Mucosa of descending colon (tissue), 3 donors: ENCODE measurements around the gene PLEKHG4B. TPM values are rescaled to one million over a fixed set of nuclear protein-coding genes. Genes with fewer than 3 reads are reported as not detected.
"Not testable (repeated sequence)": the region's sequence is repeated elsewhere in the genome, so short reads cannot be mapped to it uniquely, and the experiment has no call there.

ENCODE experiments used
- ATAC-seq: fragments of 200-7000 bp; cut with Tn5 transposase; one replicate; pipeline ENCODE4 v1.9.1; 2020; ENCODE audit warnings: mild to moderate bottlenecking, moderate library complexity
- DNase-seq, 3 donors: peaks; one replicate each; pipeline ENCODE4 v3.0.0-alpha.2; 2020
- H3K36me3 ChIP-seq: fragments of 200-600 bp; one replicate; pipeline ENCODE4 v1.8.0; 2021; ENCODE audit warnings: low read depth, mild to moderate bottlenecking
- H3K4me1 ChIP-seq: fragments of 200-600 bp; one replicate; pipeline ENCODE4 v1.8.0; 2021; ENCODE audit warnings: low read depth, mild to moderate bottlenecking
- H3K4me3 ChIP-seq: fragments of 200-600 bp; one replicate; pipeline ENCODE4 v1.8.0; 2021; ENCODE audit warnings: mild to moderate bottlenecking
- H3K9me3 ChIP-seq: fragments of 200-600 bp; one replicate; pipeline ENCODE4 v1.8.0; 2021; ENCODE audit warnings: mild to moderate bottlenecking
- intact Hi-C, 2 donors: fragments of 100-400 bp; cut with DNase I in 1 of 2; cut with micrococcal nuclease in 1 of 2; formaldehyde crosslinking; loops; one replicate each; pipeline versions ENCODE4 v1.11.0 to v1.11.1; 2022; cut with DNase I, micrococcal nuclease
- total RNA-seq, 3 donors: library from RNA; stranded (reverse); fragmentation: NEBNext Ultra II Directional in 2 of 3; extraction: Animal tissue kit (Norgen Biotek cat#: 25700) in 2 of 3; gene quantifications; one replicate each; pipeline versions ENCODE4 v1.2.1 to v1.2.4, GENCODE V29; 2021 to 2023
- TF ChIP-seq, protein P1 (sequence below): fragments of 200-600 bp; IDR thresholded peaks from one replicate; pipeline ENCODE4 v1.8.0; 2022; ENCODE audit warnings: antibody characterized with exemption, mild to moderate bottlenecking
- donor health status: DM: no; HTN: no; CAD: no; lungs with moderate emphysema.
- donor health status: DM: no; HTN: no; CAD: no.
- donor health status: DM: no; HTN: yes; CAD: no.

The PLEKHG4B gene
- total RNA-seq, 3 donors from 2014 or later, result 0.09 to 3.0 (median 0.36) TPM

DNA sequence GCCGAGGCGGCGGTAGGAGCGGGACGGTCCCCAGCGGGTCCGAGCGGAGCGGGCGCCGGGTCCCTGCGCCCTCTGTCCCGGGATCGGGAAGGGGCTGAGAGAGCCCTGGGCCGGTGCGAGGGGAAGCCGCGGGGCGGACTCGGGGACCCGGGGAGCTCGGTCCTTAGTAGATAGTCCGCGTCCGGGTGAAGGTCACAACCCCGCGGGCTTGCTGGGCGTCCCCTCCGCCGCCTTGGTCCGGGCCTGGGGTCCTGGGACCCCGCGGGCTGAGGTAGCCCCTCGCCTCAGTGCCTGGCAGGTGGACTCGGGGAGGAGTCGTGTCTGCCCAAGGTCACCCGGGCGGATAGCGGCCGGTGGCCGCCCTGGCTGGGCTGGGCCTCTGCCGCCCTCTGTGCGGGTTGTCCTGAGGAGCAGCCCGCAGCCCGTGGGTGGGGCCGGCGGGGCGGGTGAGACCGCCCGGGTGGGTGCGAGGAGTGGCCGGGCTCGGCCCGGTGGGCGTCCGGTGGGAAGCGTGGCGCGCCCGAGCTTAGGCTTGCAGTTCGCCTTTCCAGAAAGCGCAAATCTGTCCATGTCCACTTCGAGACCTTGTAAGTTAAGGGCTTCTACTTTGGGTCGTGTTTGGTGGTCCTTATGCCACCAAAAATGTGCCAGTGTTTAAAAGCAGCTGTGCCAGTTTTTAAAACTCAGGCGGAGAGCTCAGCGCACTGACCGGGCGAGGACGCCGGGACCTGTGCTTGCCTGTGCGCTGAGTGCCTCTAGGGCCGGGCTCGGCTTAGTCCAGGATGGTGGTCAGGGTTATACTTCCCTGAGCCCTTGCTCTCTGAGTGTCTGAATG is 126.7 kb downstream of the PLEKHG4B start:
- peak; percentile 78 for ATAC-seq
- Histone ChIP-seq H3K36me3 (no peaks in the 10 kb centered on the region), H3K9me3 (no peaks in the 10 kb centered on the region), H3K4me3 (peak overlapping the region; percentile 95), H3K4me1 (peaks cover 4% of the 10 kb centered on the region)
- TF ChIP-seq, protein P1, sequence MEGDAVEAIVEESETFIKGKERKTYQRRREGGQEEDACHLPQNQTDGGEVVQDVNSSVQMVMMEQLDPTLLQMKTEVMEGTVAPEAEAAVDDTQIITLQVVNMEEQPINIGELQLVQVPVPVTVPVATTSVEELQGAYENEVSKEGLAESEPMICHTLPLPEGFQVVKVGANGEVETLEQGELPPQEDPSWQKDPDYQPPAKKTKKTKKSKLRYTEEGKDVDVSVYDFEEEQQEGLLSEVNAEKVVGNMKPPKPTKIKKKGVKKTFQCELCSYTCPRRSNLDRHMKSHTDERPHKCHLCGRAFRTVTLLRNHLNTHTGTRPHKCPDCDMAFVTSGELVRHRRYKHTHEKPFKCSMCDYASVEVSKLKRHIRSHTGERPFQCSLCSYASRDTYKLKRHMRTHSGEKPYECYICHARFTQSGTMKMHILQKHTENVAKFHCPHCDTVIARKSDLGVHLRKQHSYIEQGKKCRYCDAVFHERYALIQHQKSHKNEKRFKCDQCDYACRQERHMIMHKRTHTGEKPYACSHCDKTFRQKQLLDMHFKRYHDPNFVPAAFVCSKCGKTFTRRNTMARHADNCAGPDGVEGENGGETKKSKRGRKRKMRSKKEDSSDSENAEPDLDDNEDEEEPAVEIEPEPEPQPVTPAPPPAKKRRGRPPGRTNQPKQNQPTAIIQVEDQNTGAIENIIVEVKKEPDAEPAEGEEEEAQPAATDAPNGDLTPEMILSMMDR, result no peak
- peak; percentile 50 to 75 (median 73) for DNase-seq
- intact Hi-C loops, result no loop called here

DNA sequence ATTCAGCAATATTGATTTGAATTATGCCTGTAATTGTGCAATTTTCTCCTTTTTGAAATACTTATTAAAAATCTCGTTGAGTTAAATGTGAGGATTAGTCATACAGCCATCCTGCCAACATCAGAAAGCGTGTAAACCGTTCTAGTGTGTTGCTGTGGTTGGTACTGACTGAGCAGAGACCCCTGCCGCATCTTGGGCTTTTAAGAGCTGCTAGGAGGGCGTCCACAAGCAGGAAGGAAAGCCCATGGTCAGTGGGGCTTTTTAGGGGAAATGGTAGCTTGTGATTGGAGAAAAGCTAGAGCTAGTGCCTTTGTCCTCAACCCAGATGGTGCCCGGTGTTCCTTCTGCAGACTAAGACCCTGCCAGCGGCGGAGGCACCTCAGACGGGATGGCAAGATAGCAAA is 127.5 kb downstream of the PLEKHG4B start:
- TF ChIP-seq, protein P1, result no peak
- ATAC-seq, result peak; percentile 5
- DNase-seq, result peak in 1 of 3 donors; percentile 39
- intact Hi-C loops, result no loop called here
- Histone ChIP-seq H3K9me3 (no peaks in the 10 kb centered on the region), H3K4me3 (peak overlapping the region; percentile 95), H3K4me1 (peaks cover 4% of the 10 kb centered on the region), H3K36me3 (no peaks in the 10 kb centered on the region)

DNA sequence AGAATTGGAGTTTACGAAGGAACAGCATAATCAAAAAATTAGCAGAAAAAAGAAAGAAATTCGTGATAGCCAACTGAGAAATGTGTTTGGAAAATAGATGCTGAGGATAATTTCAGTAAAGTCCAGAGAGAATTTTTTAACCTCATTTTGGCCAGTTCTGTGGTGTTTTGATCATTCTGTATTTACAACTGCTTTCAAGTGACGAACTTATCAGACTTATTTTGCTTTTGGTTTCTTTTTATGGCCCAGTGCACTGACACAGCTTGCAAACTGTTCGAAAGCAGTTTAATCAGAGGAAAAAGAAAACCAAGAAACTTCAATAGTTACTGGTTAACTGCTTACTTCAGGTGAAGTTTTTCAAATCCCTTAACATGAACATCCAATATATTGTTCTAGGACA is 128.0 kb downstream of the PLEKHG4B start:
- no peak for ATAC-seq
- H3K36me3 ChIP-seq, result no peaks in the 10 kb centered on the region

DNA sequence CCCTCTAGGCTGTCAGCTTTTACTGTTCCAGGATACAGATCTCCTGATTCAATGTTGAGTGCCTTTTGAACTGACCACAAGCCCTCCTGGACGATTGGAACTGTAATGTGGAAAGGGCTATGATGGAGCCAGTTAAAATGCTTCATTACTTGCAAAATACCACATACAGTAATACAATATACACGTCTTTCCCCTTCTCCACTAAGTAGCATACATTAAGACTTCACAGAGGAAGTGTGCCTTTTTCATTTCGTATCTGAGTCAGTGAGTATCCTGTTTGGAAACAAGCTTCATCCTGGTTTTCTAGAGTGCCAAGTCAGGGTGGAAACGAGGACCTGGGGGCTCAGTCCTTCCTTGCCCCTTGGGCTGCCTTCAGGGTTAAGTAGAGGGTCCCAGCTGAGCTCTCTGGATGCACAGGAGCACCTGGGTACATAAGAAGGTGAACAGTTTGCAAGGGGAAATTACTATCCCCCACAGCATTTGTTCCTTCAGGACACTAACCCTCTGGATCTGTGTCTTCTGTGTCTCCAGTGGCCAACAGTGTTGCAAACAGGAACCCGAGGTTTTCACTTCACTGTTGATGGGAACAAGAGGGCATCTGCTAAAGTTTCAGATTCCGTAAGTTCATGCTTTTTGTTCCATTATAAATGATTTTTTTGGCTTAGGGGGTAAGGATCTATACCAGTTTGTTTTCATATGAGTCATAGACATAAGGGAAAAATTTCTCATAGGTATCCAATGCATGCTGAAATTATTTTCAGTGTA is 131.2 kb downstream of the PLEKHG4B start:
- H3K4me3 ChIP-seq, ATAC-seq, intact Hi-C loops, DNase-seq, H3K4me1 ChIP-seq, H3K9me3 ChIP-seq, H3K36me3 ChIP-seq: not testable (repeated sequence)

More for the DNA sequence above, 128.0 kb downstream of the PLEKHG4B start:
- no peak overlapping the region for H3K4me3 ChIP-seq
- intact Hi-C loops, result no loop called here
- H3K9me3 ChIP-seq, result no peaks in the 10 kb centered on the region
- TF ChIP-seq, protein P1, result no peak
- H3K4me1 ChIP-seq, result peaks cover 4% of the 10 kb centered on the region
- DNase-seq, result no peak

DNA sequence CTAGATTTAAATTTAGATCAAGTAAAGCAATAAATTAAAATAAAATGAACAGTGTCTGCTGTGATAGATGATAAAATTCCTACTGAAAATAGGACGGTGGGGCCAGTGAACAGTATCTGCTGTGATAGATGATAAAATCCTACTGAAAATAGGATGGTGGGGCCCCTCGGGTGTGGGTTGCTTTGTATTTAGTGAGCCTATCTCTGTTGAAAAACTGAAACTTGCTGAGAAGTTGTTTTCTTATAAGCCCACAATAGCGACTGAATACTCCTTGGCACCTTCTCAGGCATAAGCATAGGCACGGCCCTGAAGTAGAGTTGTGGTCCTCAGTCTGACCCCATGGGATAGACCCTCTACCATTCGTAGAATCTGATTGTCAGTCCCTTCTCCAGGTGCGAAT is 131.8 kb downstream of the PLEKHG4B start:
- no peaks in the 10 kb centered on the region for H3K36me3 ChIP-seq

More for the DNA sequence above, 131.8 kb downstream of the PLEKHG4B start:
- no peak for ATAC-seq
- H3K9me3 ChIP-seq, result no peaks in the 10 kb centered on the region
- peaks cover 4% of the 10 kb centered on the region for H3K4me1 ChIP-seq
- TF ChIP-seq, protein P1, result no peak
- no peak overlapping the region for H3K4me3 ChIP-seq
- intact Hi-C loops, result no loop called here
- no peak for DNase-seq
